ENCODE results near the gene CALM1. TPM values are rescaled to one million over a fixed set of nuclear protein-coding genes. Genes with fewer than 3 reads are reported as not detected.

Gene CALM1
- total RNA-seq, 1 experiment from 2014 or later: 122 TPM

GRCh38 chr14:90421001-90421631 is 24.3 kb downstream of the CALM1 start:
- intact Hi-C loops (cut with micrococcal nuclease): no loop called here
- ChIA-PET POLR2A (no interaction called here), CTCF (interaction anchor here (0.6 to 1.0 kb wide), 3 partner anchors 11 to 276 kb away, joined by 3 to 5 read pairs (median 3); no protein-coding TSS in a partner anchor)
- Mint-ChIP-seq H3K4me3 (ENCODE audit: unreplicated experiment) (no peak overlapping the region), H3K36me3 (ENCODE audit: insufficient read depth, unreplicated experiment) (no peaks in the 10 kb centered on the region), H3K27ac (ENCODE audit: low read depth, unreplicated experiment) (no peak overlapping the region), H3K9me3 (ENCODE audit: unreplicated experiment) (peaks cover 5% of the 10 kb centered on the region), H3K4me1 (ENCODE audit: insufficient read depth, unreplicated experiment) (peaks cover 5% of the 10 kb centered on the region), H3K27me3 (ENCODE audit: insufficient read depth, unreplicated experiment) (no peaks in the 10 kb centered on the region)
- no TSS peak for BruUV-seq (replicated peaks)
- no peak for TF ChIP-seq CTCF (IDR thresholded peaks at IDR 0.05; ENCODE audit: unreplicated experiment)
- DNase-seq (ENCODE audit: unreplicated experiment): no peak

- Mint-ChIP-seq H3K4me1 (ENCODE audit: insufficient read depth, unreplicated experiment) (peaks cover 5% of the 10 kb centered on the region), H3K4me3 (ENCODE audit: unreplicated experiment) (no peak overlapping the region), H3K9me3 (ENCODE audit: unreplicated experiment) (peaks cover 5% of the 10 kb centered on the region), H3K36me3 (ENCODE audit: insufficient read depth, unreplicated experiment) (no peaks in the 10 kb centered on the region), H3K27ac (ENCODE audit: low read depth, unreplicated experiment) (no peak overlapping the region), H3K27me3 (ENCODE audit: insufficient read depth, unreplicated experiment) (no peaks in the 10 kb centered on the region)
- ChIA-PET POLR2A (no interaction called here), CTCF (interaction anchor here (0.6 to 0.7 kb wide), 2 partner anchors 10 to 13 kb away, joined by 3 to 5 read pairs; no protein-coding TSS in a partner anchor)
- no TSS peak for BruUV-seq (replicated peaks)
- intact Hi-C loops (cut with micrococcal nuclease): no loop called here
- TF ChIP-seq CTCF (IDR thresholded peaks at IDR 0.05; ENCODE audit: unreplicated experiment): no peak
- DNase-seq (ENCODE audit: unreplicated experiment): no peak
These were observed 24.8 kb downstream of the CALM1 start for GRCh38 chr14:90421632-90422020.

GRCh38 chr14:90423166-90423565 is 26.3 kb downstream of the CALM1 start:
- no peak for DNase-seq (ENCODE audit: unreplicated experiment)
- POLR2A ChIA-PET: no interaction called here
- intact Hi-C loops (cut with micrococcal nuclease): no loop called here
- peaks cover 5% of the 10 kb centered on the region for H3K4me1 Mint-ChIP-seq (ENCODE audit: insufficient read depth, unreplicated experiment)
- H3K9me3 Mint-ChIP-seq (ENCODE audit: unreplicated experiment): peaks cover 2% of the 10 kb centered on the region
- CTCF ChIA-PET: no interaction called here
- H3K27me3 Mint-ChIP-seq (ENCODE audit: insufficient read depth, unreplicated experiment): no peaks in the 10 kb centered on the region
- BruUV-seq (replicated peaks): no TSS peak
- H3K4me3 Mint-ChIP-seq (ENCODE audit: unreplicated experiment): no peak overlapping the region
- no peaks in the 10 kb centered on the region for H3K36me3 Mint-ChIP-seq (ENCODE audit: insufficient read depth, unreplicated experiment)
- H3K27ac Mint-ChIP-seq (ENCODE audit: low read depth, unreplicated experiment): no peak overlapping the region
- TF ChIP-seq CTCF (IDR thresholded peaks at IDR 0.05; ENCODE audit: unreplicated experiment): no peak

- H3K27ac Mint-ChIP-seq (ENCODE audit: low read depth, unreplicated experiment): no peak overlapping the region
- no peaks in the 10 kb centered on the region for H3K36me3 Mint-ChIP-seq (ENCODE audit: insufficient read depth, unreplicated experiment)
- peaks cover 4% of the 10 kb centered on the region for H3K4me1 Mint-ChIP-seq (ENCODE audit: insufficient read depth, unreplicated experiment)
- no TSS peak for BruUV-seq (replicated peaks)
- ChIA-PET CTCF (interaction anchor here (0.6 to 1.8 kb wide), 2 partner anchors 16 to 24 kb away, joined by 3 to 4 read pairs; no protein-coding TSS in a partner anchor), POLR2A (no interaction called here)
- no peaks in the 10 kb centered on the region for H3K27me3 Mint-ChIP-seq (ENCODE audit: insufficient read depth, unreplicated experiment)
- intact Hi-C loops (cut with micrococcal nuclease): no loop called here
- no peak for TF ChIP-seq CTCF (IDR thresholded peaks at IDR 0.05; ENCODE audit: unreplicated experiment)
- DNase-seq (ENCODE audit: unreplicated experiment): no peak
- H3K9me3 Mint-ChIP-seq (ENCODE audit: unreplicated experiment): no peaks in the 10 kb centered on the region
- H3K4me3 Mint-ChIP-seq (ENCODE audit: unreplicated experiment): no peak overlapping the region
These were observed 27.2 kb downstream of the CALM1 start for GRCh38 chr14:90424075-90424474.

Measured in MCF 10A (cell line).